Measurements from ENCODE around the gene ACAD9. TPM values are rescaled to one million over a fixed set of nuclear protein-coding genes. Genes with fewer than 3 reads are reported as not detected.

The ACAD9 gene
- total and polyA plus RNA-seq, 11 donors: 24.6 to 44.9 (median 36.5) TPM

DNA sequence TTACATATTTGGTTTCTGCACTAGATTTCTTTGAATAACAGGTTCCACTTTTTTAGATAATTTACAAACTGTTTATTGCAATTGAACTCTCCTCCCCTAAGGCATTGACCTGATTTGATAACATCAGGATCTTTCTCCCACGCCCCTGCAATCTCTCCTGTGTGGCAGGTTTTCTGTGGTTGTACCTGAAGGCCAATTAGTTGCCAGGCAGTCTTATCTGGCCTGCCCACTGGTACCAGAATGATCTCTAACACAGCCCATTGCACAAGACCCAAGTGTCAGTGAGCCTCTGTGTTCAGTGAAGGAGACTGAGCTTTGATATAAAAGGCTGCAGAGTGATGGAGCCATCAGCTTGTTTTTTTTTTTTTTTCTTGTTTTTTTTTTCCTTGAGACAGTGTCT lies 3.3 kb downstream of the ACAD9 start:
- DNase-seq (no peak), ATAC-seq (no peak)
- WGBS, 4 donors: 89 to 100% (median 92%) methylated on average over 1 of the region's 1 CpG
- no peak overlapping the region for H3K27ac ChIP-seq
- intact Hi-C loops (cut with DNase I): no loop called here
- H3K4me1 ChIP-seq: peaks cover 0 to 48% (median 24%) of the 10 kb centered on the region in 12 donors
- H3K36me3 ChIP-seq: peaks cover 0 to 60% (median 35%) of the 10 kb centered on the region in 9 donors
- no peak overlapping the region for H3K4me3 ChIP-seq
- no peaks in the 10 kb centered on the region for H3K9me3 ChIP-seq
- no peaks in the 10 kb centered on the region for H3K27me3 ChIP-seq
- no peak for TF ChIP-seq POLR2A (IDR thresholded peaks at IDR 0.05)
- TF ChIP-seq, protein P1, sequence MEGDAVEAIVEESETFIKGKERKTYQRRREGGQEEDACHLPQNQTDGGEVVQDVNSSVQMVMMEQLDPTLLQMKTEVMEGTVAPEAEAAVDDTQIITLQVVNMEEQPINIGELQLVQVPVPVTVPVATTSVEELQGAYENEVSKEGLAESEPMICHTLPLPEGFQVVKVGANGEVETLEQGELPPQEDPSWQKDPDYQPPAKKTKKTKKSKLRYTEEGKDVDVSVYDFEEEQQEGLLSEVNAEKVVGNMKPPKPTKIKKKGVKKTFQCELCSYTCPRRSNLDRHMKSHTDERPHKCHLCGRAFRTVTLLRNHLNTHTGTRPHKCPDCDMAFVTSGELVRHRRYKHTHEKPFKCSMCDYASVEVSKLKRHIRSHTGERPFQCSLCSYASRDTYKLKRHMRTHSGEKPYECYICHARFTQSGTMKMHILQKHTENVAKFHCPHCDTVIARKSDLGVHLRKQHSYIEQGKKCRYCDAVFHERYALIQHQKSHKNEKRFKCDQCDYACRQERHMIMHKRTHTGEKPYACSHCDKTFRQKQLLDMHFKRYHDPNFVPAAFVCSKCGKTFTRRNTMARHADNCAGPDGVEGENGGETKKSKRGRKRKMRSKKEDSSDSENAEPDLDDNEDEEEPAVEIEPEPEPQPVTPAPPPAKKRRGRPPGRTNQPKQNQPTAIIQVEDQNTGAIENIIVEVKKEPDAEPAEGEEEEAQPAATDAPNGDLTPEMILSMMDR (IDR thresholded peaks at IDR 0.05): no peak

DNA sequence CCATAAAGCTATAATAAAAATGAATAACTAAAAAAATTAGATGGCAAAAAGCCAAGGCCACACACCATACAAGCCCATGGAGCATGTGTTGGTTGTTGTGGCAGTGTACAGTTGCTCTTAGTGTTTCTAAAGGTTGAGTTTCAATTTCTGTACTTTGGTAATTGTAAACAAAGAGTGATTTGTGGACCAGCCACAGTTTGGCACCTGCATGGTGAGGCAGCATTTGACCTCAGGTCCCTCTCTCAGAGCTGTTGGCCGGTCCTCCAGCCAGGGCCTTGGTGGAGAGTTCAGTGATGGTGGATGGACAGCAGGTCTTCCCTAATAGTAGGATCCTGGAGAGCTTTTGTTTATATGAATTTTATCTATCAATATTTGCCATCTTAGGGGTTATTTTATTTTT lies 5.6 kb downstream of the ACAD9 start:
- ATAC-seq (no peak), DNase-seq (no peak)
- intact Hi-C loops (cut with DNase I): no loop called here
- H3K27me3 ChIP-seq: no peaks in the 10 kb centered on the region
- no peak for TF ChIP-seq POLR2A (IDR thresholded peaks at IDR 0.05)
- TF ChIP-seq, protein P1 (IDR thresholded peaks at IDR 0.05): no peak
- H3K4me3 ChIP-seq: no peak overlapping the region
- 93 to 100% (median 98%) methylated on average over 1 of the region's 1 CpG for WGBS, 4 donors
- H3K9me3 ChIP-seq: no peaks in the 10 kb centered on the region
- no peak overlapping the region for H3K27ac ChIP-seq
- H3K36me3 ChIP-seq: peaks cover 0 to 72% (median 52%) of the 10 kb centered on the region in 9 donors
- peaks cover 0 to 34% (median 12%) of the 10 kb centered on the region in 12 donors for H3K4me1 ChIP-seq

DNA sequence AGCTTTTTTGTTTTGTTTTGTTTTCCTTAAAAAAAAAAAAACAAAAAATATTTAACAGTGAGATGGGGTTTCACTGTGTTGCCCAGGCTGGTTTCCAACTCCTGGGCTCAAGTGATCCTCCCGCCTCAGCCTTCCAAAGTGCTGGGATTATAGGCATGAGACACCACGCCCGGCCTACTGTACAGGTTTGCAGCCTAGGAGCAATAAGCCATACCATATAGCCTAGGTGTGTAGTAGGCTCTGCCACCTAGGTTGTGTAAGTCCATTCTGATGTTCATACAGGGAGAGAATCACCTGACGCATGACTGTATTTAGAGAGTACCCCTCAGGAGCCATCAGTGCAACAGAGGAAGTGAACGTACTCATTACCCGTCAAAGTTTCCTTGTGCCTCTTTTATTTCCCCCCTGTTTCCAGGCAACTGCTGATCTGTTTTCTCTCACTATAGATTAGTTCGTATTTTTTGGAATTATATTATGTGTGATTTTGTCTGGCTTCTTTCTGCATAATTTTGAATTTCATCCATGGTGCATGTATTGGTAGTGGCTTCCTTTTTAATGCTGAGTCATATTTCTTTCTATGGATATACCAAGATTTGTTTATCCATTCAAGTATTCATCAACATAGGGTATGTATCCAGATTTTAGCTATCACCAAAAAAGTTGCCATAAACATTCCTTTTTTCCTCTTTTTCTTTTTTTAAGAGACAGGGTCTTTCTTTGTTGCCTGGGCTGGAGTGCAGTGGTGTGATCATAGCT lies 9.9 kb downstream of the ACAD9 start:
- intact Hi-C loops (cut with DNase I): no loop called here
- WGBS, 4 donors: 93 to 95% (median 93%) methylated on average over 7 of the region's 7 CpGs

More for the DNA sequence above, 9.9 kb downstream of the ACAD9 start:
- DNase-seq (no peak), ATAC-seq (no peak)
- Histone ChIP-seq H3K27me3 (no peaks in the 10 kb centered on the region), H3K36me3 (peaks cover 0 to 89% (median 70%) of the 10 kb centered on the region in 9 donors), H3K9me3 (no peaks in the 10 kb centered on the region), H3K27ac (no peak overlapping the region), H3K4me1 (peaks cover 0 to under 1% (median 0%) of the 10 kb centered on the region in 12 donors), H3K4me3 (no peak overlapping the region)
- no peak for TF ChIP-seq POLR2A (IDR thresholded peaks at IDR 0.05)
- TF ChIP-seq, protein P1 (IDR thresholded peaks at IDR 0.05): no peak
